ENCODE data around the gene NCBP2L.

The NCBP2L gene

DNA sequence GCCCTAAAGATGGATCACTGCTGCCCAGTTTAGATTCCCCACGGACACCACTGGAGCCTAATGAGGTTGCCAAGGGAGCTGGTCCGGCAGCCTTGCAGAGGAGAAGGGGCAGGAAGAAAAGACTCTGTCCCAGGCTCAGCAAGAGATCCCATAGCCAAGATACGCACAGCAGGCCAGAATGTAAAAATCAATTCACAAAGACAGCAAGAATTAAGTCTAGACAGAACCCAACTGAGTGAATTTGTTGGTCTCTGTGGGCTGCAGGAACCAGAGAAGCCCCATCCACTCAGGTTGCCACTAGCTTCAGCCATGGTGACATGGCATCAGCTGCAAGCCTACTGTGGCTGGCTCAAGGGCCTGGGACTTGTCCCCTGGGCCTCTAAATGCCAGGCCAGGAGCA is 24.8 kb upstream of the NCBP2L start:
- DNase-seq (ENCODE audit: low read depth), result no peak

DNA sequence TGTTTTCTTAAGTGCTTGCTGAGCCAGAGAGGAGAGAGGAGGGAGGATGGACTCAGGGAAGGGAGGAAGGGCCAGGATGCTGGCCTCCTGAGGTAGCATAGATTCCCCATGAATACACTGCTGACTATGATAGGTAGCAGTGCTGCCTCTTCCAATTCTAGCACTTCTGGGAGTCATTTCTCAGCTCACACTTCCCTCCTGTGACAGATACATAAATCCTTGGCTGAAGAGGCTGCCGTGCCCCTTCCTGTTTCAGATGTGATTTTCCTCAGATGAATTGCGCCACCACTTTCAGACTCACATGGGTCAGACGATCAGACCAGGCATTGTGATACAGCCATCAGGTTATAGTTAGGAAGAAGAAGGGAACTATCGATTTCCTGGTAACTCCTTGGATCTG is 24.3 kb upstream of the NCBP2L start:
- DNase-seq (ENCODE audit: low read depth), result no peak

DNA sequence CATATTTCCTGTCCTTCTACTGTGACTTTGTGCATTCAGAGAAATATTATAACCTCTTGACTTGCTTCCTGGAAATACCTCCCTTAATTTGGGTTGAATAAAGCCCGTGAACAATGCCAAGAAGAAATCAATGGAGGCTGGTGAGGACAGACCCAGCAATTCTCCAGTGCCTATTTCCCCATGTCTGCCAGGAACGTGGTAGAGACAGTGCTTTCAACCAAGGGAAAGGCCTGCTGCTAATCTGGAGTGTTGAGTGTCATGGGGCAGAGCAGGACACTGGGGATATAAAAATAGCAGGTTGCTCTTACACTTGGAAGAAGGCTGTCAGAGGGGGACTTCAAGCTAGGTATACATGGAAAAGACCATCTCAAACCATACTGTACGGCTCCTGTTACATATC is 21.8 kb upstream of the NCBP2L start:
- no peak for DNase-seq (ENCODE audit: low read depth)

DNA sequence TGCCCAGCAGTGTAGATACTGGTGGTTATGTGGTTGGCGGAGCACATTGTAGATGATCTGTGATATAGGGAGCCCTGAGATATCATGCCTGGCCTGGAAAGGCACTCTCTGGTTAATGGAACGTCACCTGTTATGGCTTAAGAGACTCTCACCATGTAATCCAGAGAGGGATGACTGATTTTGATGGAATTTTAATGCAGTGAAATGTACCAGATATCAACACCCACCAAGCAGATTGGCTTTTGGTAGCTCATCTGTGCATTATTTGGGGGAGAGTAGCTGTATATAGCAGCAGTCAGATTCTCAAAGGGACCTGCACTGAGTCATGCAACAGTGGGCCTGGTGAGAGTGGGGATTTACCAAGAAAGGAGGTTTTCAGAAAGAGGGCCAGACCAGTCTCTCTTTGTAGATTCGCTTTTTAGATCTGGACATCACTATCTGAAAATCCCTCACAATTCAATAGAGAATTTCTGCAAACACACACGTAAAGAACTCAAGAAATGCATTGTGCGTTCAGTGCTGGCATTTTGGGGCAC is 19.2 kb upstream of the NCBP2L start:
- no peak for DNase-seq (ENCODE audit: low read depth)

DNA sequence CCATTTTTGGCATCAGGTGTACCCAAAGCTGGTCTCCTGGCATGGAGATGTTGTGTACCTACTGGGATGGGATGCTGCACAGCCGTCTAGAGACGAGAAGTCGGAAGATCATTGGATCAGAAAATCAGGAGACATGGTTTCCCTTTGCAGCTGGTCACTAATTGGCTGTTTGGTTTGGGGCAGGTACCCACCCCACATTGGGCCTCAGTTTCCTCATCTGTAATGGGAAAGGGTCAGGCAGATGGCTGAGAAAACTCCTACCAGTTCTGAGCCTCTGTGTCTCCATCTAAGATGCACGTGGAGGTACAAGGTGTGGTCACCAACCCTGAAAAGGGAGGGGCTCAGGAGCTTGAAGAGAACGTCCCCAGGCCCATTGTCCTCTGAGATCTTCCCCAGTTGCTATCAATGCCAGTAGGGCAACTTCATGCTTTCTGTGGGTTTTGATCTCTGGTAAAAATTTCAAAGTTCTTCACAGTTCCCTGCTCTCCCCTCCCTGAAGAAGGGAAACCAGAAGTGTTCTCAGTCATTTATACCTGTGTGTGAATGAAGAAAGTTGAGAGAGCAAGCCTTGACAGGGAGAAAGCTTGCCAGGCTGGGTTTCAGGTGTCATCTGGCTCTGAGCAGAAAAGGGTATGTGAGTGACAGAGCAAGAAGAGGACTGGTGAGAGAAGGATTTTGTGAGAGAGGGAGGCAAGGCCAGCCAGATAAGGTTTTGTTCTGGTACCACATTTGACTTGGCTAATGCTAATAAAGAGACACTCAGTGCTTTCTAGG is 17.0 kb upstream of the NCBP2L start:
- DNase-seq (ENCODE audit: low read depth), result no peak

DNA sequence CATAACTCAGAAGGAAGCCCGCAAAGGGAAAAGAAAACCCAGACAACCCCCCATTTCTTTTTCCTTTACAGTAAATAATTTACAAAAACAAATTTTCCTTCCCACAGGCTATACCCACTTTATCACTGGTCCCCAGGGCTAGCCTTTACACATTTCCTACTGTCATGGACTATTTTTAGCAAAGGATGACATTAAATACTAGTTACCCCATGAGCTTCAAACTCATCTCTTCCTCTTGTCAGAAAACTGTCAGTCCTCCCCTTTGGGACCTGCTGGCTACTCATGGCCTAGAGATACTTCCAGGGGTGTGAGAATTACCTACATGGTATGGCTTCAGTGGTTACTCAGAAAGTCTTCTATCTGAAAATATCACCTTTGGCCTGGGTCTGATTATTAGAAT is 13.9 kb upstream of the NCBP2L start:
- no peak for DNase-seq (ENCODE audit: low read depth)

DNA sequence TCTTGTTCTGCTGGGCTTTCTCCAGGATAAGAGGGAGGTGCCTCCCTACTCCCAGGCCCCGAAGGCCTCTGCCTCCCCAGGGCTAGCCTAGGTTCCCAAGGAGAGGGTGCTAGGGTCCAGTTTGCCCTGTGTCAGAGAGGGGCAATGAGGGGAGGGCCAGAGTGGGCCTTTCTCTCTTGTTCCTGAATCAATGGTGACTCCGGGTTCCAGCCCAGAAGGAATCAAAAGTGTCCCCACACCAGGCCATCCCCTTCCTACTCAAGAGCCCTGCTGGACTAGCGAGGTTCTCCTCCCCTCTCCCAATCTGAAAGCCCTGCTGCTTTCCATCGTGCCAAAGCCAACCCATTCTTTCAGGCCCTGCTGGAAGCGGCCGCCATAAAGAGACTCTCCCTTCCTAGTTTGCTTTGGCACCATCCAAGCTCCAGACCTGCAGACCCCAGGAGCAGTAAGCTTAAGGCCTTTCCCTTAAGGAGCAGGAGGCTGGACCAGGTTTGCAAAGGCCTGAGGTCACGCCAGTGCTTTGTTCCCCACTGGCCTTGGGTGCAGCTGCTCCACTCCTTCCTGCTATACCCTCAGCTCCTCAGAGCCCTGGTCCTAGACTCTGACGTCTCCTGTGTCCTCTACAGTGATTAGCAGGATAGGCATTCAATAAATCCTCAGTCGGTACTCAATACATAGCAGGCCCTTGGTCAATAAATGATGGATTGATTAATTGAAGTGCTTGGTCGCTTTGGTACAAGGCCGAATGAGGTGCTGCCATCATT is 12.5 kb upstream of the NCBP2L start:
- DNase-seq (ENCODE audit: low read depth), result no peak

DNA sequence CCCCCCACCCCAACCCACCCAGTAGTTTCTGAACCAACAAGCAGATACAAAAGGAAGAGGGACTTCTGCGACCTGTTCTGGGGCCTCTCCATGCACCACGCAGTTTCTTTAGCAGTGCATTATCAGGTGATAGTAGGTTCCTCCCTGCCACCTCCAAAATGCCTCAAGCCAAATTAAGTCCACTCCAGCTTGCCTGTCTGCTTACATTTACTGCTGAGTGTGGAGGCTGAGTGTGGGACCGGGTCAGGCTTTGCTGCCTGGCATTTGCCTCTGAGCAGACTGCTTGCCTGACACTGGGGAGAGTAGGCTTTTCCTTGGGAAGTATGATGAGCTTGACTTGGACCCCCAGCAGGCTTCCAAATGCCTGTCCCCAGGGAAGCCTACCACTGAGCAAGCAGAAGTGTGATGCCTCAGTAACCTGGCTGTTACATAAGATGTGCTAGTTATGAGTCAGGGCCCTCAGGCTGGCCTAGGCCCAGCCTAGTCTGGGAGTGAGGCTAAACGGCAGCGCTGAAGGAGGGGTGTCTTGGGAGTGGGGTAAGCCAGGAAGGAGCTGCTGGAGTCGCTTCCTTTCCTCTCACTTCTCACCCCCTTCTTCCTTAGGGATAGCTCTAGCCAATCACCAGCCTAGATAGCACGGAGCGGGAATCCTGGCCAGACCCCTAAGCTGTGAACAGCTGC is 10.9 kb upstream of the NCBP2L start:
- DNase-seq (ENCODE audit: low read depth), result no peak

DNA sequence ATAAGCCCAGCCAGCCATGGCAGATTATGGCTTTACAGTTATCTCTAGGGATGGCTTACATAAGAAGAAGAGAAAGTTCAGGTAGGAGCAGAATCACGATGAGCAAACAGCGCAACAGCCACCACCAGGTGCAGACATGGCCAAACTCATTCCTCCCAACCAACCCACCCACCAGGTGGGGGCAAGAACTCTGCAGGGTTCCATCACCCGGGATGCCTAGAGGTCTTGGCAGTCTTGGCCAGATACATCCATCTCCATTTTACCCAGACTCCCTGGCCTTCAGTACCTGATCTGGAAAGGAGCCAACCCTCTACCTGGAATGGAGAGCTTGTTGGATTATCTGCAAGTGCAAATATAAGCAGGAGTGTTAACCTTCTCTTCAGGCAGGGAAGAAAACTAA is 9.5 kb upstream of the NCBP2L start:
- DNase-seq (ENCODE audit: low read depth), result no peak

DNA sequence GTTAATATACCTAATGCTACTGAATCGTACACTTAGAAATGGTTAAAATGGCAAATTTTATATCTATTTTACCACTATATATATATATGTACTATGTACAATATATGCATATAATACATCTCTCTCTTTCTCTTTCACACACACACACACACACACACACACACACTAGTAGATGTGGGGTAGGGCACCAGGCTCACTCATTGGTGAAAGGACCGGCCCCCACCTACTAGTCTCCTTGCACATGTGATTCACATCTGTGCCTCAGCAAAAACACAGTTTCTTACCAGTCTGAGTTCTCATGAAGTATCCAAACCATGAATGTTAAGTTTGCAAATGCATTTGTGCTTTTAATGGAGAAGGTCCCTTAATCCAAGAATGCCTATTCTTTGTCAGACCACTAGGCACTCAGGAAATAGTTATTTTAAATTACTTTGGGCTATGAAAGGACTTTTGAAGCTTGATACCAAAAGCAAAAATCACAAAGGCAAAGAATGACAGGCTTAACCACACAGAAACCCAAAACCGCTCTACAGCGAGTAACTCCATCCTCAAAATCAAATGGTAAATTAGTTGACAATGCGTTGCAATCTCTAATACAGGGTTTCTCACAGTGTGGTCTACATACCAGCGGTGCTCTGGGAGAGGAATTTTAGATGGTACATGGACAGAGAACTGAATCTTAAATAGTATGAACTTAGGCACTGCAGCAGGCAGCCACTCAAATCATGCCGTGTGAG is 7.8 kb upstream of the NCBP2L start:
- no peak for DNase-seq (ENCODE audit: low read depth)

DNA sequence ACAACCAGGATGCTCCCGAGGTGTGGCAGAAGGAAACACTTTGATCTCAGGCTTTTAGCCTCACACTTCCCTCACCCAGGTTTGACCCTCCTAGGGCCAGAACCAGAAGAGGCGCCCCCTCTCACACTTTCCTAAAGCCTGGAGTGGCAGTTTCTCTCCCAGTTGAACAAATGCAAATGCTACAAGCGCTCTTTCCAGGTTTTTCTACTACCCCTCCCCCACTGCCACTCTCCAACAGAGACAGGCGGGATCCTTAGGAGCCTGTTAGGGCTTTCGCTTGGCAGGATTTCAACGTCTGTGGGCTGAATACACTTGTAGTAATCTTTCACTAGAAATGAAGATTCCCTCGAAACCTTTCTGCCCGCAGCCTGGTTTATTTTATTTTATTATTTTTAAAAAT is 4.3 kb upstream of the NCBP2L start:
- no peak for DNase-seq (ENCODE audit: low read depth)

DNA sequence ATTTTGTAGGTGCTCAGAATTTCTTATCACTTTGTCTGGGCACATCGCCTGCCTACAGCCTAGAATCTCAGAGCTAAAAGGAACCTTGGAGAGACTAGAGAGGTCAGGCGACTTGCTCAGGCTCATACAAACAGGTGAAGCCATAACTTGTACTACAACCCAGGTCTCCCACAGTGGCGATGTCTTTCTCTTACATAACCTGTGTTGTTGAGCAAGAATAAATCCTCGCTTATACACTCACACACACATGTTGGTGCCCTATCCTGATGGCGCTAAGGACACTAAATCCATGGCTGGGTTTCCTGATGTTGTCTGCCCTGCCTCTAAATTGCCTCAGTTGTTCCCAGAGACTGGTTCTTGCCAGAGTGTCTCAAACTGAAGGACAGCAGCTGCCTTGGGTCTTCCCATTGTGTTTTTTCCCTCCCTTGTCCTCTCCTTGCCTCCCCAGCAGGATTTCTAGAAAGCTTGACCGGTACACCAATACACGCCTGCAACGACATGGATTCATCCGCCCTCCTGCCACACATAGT is 3.6 kb upstream of the NCBP2L start:
- DNase-seq (ENCODE audit: low read depth), result no peak

DNA sequence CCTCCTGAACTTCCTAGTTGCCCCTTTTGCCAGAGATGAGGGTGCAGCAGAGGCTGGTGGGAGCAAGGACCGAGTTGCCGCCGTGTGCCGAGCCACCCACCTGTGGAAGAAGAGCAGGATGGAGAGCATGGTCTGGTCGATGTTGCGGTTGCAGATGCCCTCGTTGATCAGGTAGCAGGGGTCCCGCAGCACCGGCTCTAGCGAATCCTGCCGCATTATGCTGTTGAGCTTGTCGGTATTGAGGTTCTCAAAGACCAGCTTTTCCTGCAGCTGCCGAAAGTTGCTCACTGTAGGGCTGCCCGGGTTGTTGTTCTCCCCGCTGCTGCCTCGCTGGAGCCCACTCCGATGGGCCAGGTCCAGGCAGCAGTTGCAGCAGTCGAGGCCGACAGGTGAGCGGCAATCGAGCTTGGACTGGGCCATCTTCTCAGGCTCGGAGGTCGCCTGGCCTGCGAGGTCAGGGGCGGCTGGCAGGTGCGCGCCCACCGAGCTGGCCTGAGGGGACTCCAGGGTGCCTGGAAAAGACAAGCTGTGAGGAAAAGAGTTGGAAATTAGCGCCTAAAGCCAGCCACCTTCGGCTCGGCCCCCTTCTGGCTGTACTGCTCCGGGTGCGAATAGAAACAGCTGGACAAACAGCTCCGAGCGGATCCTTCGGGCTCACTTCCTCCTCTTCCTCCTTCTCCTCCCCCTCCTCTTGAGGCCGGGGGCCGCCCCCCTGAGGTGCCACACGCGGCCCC is 2.4 kb upstream of the NCBP2L start:
- DNase-seq (ENCODE audit: low read depth), result no peak

DNA sequence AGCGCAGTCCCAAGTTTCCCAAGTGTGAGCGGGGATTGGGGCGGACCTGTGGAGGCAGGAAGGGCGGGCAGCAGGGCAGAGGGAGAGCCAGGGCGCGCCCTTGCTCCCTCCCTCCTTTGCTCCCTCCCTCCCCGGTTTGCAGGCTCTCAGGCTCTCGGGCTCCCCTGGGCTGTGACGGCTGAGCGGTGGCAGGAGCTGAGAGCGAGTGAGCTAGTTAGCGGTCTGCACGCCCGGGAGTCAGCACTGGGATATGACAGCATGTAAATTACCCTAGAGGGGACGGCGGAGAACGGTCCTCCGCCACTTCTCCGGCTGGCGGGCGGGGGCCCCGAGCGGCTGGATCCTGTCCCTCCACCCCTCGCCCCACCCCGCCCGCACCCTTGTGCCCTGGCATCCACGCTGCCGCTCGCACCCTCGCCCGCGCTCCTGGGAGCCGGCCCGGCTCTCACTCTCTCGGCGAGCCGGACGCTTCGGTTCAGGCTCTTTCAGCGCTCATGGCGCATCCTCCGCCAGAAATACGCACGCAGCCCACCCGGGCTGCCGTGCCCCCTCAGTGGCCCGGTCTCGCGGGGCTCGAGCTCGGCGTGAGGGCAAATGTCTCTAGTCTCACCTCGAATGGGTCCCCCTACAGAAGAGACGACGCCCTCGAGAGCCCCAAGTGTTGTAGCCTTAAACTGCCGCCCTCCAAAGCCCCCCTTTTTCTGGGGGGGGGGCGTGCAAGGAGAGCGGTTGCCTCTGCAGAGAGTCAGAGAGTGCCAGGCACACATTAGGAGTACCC is 1.6 kb upstream of the NCBP2L start, which contains the start of gene TSC22D3:
TSC22D3 (minus strand) TSS at position 54 of the 778 bp plus-strand sequence. CDS start 368 bp downstream, outside the sequence.
- peak; percentile 32 for DNase-seq (ENCODE audit: low read depth)

DNA sequence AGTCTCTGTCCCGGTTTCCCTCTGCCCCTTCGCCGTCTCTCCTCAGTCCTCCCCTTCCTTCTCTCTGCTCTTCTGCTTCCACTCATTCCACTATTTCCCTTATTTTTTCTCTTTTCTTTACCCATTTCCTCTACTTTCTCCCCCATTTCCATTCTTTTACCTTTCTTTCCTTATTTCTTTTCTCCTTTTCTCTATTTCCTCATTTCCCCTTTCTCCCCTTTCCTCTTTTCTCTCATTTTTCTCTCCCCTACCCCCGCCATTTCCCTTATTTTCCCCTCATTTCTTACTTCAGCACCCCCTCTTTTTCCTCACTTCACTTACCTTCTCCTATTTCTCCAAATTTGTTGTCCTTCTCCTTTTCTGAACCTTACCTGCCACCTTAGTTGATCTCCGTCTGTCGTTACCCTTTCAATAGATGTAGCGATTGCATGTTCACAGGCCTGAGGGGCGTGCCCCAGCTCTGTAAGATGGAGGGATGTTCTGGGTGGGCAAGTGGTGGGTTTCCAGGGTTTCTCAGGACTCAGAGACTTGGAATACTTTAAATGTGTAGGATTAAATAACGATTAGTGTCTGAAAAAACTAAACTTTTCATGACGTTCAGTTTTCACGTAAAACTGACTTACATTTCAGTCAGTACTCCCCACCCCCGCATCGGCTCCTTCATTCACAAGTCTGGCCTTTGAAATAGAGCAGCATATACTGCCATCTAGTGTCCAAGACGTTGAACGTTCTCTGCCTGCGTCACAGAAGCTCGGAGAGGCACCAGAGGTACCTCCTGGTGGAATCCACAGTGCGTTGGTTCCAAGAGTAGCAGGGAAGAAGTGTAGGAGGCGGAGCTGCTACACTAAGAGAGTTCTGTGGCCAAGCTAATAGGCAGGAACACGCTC is 641 bp upstream of the NCBP2L start:
- DNase-seq (ENCODE audit: low read depth), result peak; percentile 67

DNA sequence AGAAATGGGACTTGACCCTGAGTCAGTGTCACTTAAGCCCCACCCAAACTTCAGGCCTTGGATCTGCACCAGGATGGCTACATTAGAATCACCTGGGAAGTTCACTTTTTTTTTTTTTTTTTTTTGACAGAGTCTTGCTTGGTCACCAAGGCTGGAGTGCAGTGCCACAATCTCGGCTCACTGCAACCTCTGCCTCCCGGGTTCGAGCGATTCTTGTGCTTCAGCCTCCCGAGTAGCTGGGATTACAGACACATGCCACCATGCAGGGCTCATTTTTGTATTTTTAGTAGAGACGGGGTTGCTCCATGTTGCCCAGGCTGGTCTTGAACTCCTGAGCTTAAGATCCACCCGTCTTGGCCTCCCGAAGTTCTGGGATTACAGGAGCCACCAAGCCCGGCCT is 3.0 kb downstream of the NCBP2L start:
- DNase-seq (ENCODE audit: low read depth), result no peak

DNA sequence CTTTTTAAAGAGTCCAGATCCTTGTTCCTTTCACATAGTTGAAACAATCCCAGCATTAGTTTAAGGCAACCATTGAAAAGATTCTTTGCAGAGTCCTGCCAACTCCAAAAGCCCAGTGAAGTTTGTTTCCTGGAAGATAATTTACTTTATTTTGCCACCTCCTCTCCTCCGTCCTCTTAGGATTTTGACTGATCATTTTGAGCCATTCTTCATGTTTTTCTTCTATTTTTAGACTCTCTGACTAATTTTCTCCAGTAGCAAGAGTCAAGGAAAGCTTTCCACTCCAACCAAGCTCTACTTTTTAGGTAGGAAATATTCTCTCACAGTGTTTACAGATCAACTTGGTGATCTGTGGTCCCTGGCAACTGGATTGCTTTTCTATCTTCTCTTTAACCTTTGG is 10.3 kb downstream of the NCBP2L start:
- no peak for DNase-seq (ENCODE audit: low read depth)

DNA sequence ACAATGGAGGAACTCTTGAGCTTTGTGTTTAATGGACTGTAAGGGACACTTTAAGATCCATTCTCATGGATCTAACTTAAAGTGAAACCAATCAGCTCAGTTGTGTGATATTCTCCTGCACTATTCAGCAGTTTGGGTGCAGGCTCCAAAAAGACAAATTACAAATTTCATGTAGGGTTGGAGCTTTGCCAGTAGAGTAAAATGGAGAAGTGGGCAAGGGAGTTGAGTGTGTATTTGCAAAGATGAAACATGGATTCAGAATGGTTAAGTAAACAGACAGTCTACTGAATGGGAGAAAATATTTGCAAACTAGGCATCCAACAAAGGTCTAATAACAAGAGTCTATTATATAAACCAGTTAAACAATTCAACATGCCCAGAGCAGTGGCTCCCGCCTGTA is 26.9 kb downstream of the NCBP2L start:
- no peak for DNase-seq (ENCODE audit: low read depth)

DNA sequence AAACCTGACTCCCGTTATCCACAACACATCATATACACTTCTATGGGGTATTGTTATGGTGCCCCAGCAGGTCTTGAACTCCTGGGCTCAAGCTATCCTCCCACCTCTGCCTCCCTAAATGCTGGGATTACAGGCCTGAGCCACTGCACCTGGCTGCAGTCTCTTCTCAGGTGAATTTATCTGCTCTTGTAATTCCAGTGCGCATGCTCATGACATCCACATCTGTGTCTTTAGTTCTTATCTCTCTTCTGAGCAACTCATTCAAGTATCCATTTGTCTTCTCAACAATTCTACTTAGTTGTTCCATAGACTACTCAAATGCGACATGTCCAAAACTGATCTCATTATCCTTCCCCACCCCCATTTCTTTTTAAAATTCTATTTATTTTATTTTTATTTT is 27.6 kb downstream of the NCBP2L start:
- no peak for DNase-seq (ENCODE audit: low read depth)
